Endothelial cell of umbilical vein (primary cell): ENCODE data around the gene TRIM25. TPM values are rescaled to one million over a fixed set of nuclear protein-coding genes. Genes with fewer than 3 reads are reported as not detected.

Experiments used
- BruUV-seq: library from RNA; stranded (reverse); fragments of 400-500 nt; replicated peaks from 2 replicates; lab custom pipeline; 2021; lab: Mats Ljungman, UMichigan
- CTCF ChIA-PET: fragments of 300-600, 350-600 bp; sonication (Branson Sonifier 250); formaldehyde crosslinking; loops from one replicate; lab custom pipeline; 2021; ENCODE audit warnings: antibody characterized with exemption, inconsistent platforms; lab: Charles Lee
- POLR2A ChIA-PET: fragments of 300-600, 350-600 bp; sonication (Branson Sonifier 250); formaldehyde crosslinking; loops from one replicate; lab custom pipeline; 2021; ENCODE audit warnings: antibody characterized with exemption, inconsistent platforms; lab: Charles Lee
- DNase-seq: peaks from one replicate; pipeline ENCODE4 v3.0.0-alpha.2; 2011; ENCODE audit warnings: low read depth, low spot score
- FAIRE-seq: peaks from 2 replicates; lab custom pipeline; 2011; peaks lifted over from hg19 to GRCh38; lab: Jason Lieb, UNC
- H2AFZ ChIP-seq: 2 replicates; pipeline ENCODE4 v1.6.0; 2012; ENCODE audit warnings: low read depth, low read length, control low read depth, inconsistent platforms
- H3K27ac ChIP-seq: 2 replicates; pipeline ENCODE4 v1.5.1; 2011; ENCODE audit warnings: low read depth, mild to moderate bottlenecking, control low read depth, low read length, moderate library complexity; ENCODE audit not compliant: insufficient read depth
- H3K27me3 ChIP-seq, 2 experiments: 2 replicates each; pipeline versions ENCODE4 v1.6.0 to v1.6.1; 2011; ENCODE audit warnings: low read length in 2 of 2, mixed read lengths in 1 of 2; ENCODE audit not compliant: control insufficient read depth in 2 of 2, insufficient read depth in 2 of 2
- H3K36me3 ChIP-seq, 2 experiments: 2 replicates in 1 of 2; 3 replicates in 1 of 2; pipeline ENCODE4 v1.5.1; 2011; ENCODE audit warnings: low read length in 2 of 2, mild to moderate bottlenecking in 1 of 2, moderate library complexity in 1 of 2; ENCODE audit not compliant: control insufficient read depth in 2 of 2, insufficient read depth in 2 of 2; ENCODE audit errors: extremely low read depth in 1 of 2
- H3K4me1 ChIP-seq: 3 replicates; pipeline ENCODE4 v1.5.1; 2011; ENCODE audit warnings: mild to moderate bottlenecking, low read length; ENCODE audit not compliant: control insufficient read depth, insufficient read depth; ENCODE audit errors: extremely low read depth
- H3K4me2 ChIP-seq: 2 replicates; pipeline ENCODE4 v1.6.1; 2011; ENCODE audit warnings: low read length, control low read depth, mixed read lengths; ENCODE audit not compliant: insufficient read depth
- H3K4me3 ChIP-seq, 3 experiments: fragments of 200-600 bp in 1 of 3; sonication (generic), shearing (Covaris generic) in 1 of 3; replicated peaks in 1 of 3; 2 replicates each; pipeline ENCODE4 v1.5.1; 2011 to 2016; ENCODE audit warnings: control low read depth in 3 of 3, low read length in 3 of 3, mild to moderate bottlenecking in 2 of 3, inconsistent platforms in 1 of 3, low read depth in 1 of 3, moderate library complexity in 1 of 3; ENCODE audit not compliant: insufficient read depth in 1 of 3
- H3K79me2 ChIP-seq: 2 replicates; pipeline ENCODE4 v1.6.0; 2012; ENCODE audit warnings: low read length, inconsistent platforms; ENCODE audit not compliant: control insufficient read depth, insufficient read depth
- H3K9ac ChIP-seq: replicated peaks from 2 replicates; pipeline ENCODE3; 2011; ENCODE audit warnings: low read length, control low read depth; ENCODE audit not compliant: insufficient read depth; ENCODE audit errors: extremely low read depth
- H3K9me1 ChIP-seq: replicated peaks from 3 replicates; pipeline ENCODE4 v1.6.0; 2011; ENCODE audit warnings: mild to moderate bottlenecking, low read length; ENCODE audit not compliant: control insufficient read depth, insufficient read depth; ENCODE audit errors: extremely low read depth
- H3K9me3 ChIP-seq: replicated peaks from 2 replicates; pipeline ENCODE4 v1.5.1; 2012; ENCODE audit warnings: low read length, inconsistent platforms; ENCODE audit not compliant: control insufficient read depth, insufficient read depth
- H4K20me1 ChIP-seq: replicated peaks from 2 replicates; pipeline ENCODE3; 2011; ENCODE audit warnings: mild to moderate bottlenecking, low read length; ENCODE audit not compliant: control insufficient read depth, insufficient read depth; ENCODE audit errors: extremely low read depth
- EZH2 ChIP-seq: IDR thresholded peaks from 2 replicates; pipeline ENCODE4 v1.6.1; 2012; ENCODE audit warnings: borderline replicate concordance, low read depth, mild to moderate bottlenecking, moderate library complexity, low read length, inconsistent platforms; ENCODE audit not compliant: severe bottlenecking
- FOS ChIP-seq: IDR thresholded peaks from 2 replicates; pipeline ENCODE4 v1.6.1; 2011; ENCODE audit warnings: mild to moderate bottlenecking, low read length, moderate library complexity, borderline replicate concordance; ENCODE audit not compliant: insufficient read depth
- GATA2 ChIP-seq: IDR thresholded peaks from 2 replicates; pipeline ENCODE4 v1.7.0; 2011; ENCODE audit warnings: low read depth, mild to moderate bottlenecking, moderate library complexity, mixed read lengths, low read length; ENCODE audit not compliant: insufficient read length, insufficient read depth
- JUN ChIP-seq: IDR thresholded peaks from 2 replicates; pipeline ENCODE4 v1.6.1; 2011; ENCODE audit warnings: borderline replicate concordance, low read depth; ENCODE audit not compliant: insufficient read length, insufficient read depth
- MAX ChIP-seq: IDR thresholded peaks from 2 replicates; pipeline ENCODE4 v1.6.1; 2011; ENCODE audit not compliant: insufficient read depth, insufficient read length
- MYC ChIP-seq: IDR thresholded peaks from one replicate; pipeline ENCODE4 v1.6.1; 2011; ENCODE audit warnings: mild to moderate bottlenecking, low read depth, low read length
- POLR2A ChIP-seq: IDR thresholded peaks from 2 replicates; pipeline ENCODE4 v1.6.1; 2012; ENCODE audit warnings: low read depth, mild to moderate bottlenecking, control low read depth, low read length
- POLR2AphosphoS5 ChIP-seq: IDR thresholded peaks from 2 replicates; pipeline ENCODE4 v1.6.1; 2012; ENCODE audit warnings: low read depth, mild to moderate bottlenecking, control low read depth, low read length, moderate library complexity; ENCODE audit not compliant: insufficient read depth
- dilution Hi-C: fragments of 300-500 bp; cut with MboI; formaldehyde crosslinking; loops from one replicate; pipeline ENCODE4 v1.15.0; 2019; ENCODE audit warnings: low sequenced_read_pairs; ENCODE audit not compliant: extremely low pct_ligation_motif_present
- intact Hi-C: fragments of 100-400 bp; cut with micrococcal nuclease; formaldehyde crosslinking; loops from one replicate; pipeline ENCODE4 v1.10.0; 2022
- polyA plus RNA-seq, 4 experiments: library from polyadenylated mRNA; depleted of rRNA in 3 of 4; stranded (reverse) in 3 of 4; unstranded in 1 of 4; fragments of >200 nt; gene quantifications; 2 replicates each; pipeline versions ENCODE4 v1.2.1 to v1.2.3, GENCODE V29; 2011 to 2012; ENCODE audit warnings: missing spikeins in 1 of 4
- total RNA-seq: library from RNA; stranded (reverse); gene quantifications from 2 replicates; pipeline ENCODE4 v1.2.3, GENCODE V29; 2021
- TF ChIP-seq, protein P1 (sequence below), 2 donors: IDR thresholded peaks; 1 replicate in 1 of 2; 2 replicates in 1 of 2; pipeline ENCODE4 v1.5.1; 2011; ENCODE audit warnings: low read length in 2 of 2, mild to moderate bottlenecking in 2 of 2, moderate library complexity in 2 of 2, control low read depth in 1 of 2, inconsistent platforms in 1 of 2, low read depth in 1 of 2; ENCODE audit not compliant: insufficient read depth in 1 of 2; ENCODE audit errors: extremely low read depth in 1 of 2

TRIM25 gene
- total and polyA plus RNA-seq, 2 donors (not counting 3 experiments of a cell fraction or from before 2014, with no cell fraction given) = 42.8 to 98.4 TPM

GRCh38 chr17:56933151-56933745 lies 19.4 kb upstream of the TRIM25 start:
- peaks cover 1% of the 10 kb centered on the region for H3K9me3 ChIP-seq
- H2AFZ ChIP-seq = no peak overlapping the region
- no peak overlapping the region for H3K4me2 ChIP-seq
- dilution Hi-C loops = no loop called here
- DNase-seq (no peak), FAIRE-seq (no peak)
- no peak overlapping the region for H3K9ac ChIP-seq
- intact Hi-C loops = no loop called here
- BruUV-seq = no TSS peak
- H3K27me3 ChIP-seq = no peaks in the 10 kb centered on the region
- H4K20me1 ChIP-seq = no peaks in the 10 kb centered on the region
- H3K79me2 ChIP-seq = no peaks in the 10 kb centered on the region
- H3K4me3 ChIP-seq = no peak overlapping the region
- ChIA-PET POLR2A (no interaction called here), CTCF (interaction anchor here (0.8 to 1.2 kb wide), 2 partner anchors 14 to 113 kb away, joined by 3 read pairs; no protein-coding TSS in a partner anchor)
- H3K36me3 ChIP-seq = peaks cover 2% of the 10 kb centered on the region in 2 experiments
- H3K4me1 ChIP-seq = peaks cover 17% of the 10 kb centered on the region
- no peak overlapping the region for H3K27ac ChIP-seq
- TF ChIP-seq POLR2A (no peak), FOS (no peak), MAX (no peak), JUN (no peak), GATA2 (no peak), POLR2AphosphoS5 (no peak), EZH2 (no peak), MYC (no peak)
- TF ChIP-seq, protein P1, sequence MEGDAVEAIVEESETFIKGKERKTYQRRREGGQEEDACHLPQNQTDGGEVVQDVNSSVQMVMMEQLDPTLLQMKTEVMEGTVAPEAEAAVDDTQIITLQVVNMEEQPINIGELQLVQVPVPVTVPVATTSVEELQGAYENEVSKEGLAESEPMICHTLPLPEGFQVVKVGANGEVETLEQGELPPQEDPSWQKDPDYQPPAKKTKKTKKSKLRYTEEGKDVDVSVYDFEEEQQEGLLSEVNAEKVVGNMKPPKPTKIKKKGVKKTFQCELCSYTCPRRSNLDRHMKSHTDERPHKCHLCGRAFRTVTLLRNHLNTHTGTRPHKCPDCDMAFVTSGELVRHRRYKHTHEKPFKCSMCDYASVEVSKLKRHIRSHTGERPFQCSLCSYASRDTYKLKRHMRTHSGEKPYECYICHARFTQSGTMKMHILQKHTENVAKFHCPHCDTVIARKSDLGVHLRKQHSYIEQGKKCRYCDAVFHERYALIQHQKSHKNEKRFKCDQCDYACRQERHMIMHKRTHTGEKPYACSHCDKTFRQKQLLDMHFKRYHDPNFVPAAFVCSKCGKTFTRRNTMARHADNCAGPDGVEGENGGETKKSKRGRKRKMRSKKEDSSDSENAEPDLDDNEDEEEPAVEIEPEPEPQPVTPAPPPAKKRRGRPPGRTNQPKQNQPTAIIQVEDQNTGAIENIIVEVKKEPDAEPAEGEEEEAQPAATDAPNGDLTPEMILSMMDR (IDR thresholded peaks at IDR 0.05; ENCODE audit: extremely low read depth in 1 of 2, insufficient read depth in 1 of 2, low read depth in 1 of 2, low read length in 2 of 2) = no peak
- no peaks in the 10 kb centered on the region for H3K9me1 ChIP-seq
